ENCODE results near the gene ACTR10. TPM values are rescaled to one million over a fixed set of nuclear protein-coding genes. Genes with fewer than 3 reads are reported as not detected.

Gene ACTR10
- total RNA-seq, 4 donors from 2014 or later, result 42.6 to 88.8 (median 78.7) TPM

DNA sequence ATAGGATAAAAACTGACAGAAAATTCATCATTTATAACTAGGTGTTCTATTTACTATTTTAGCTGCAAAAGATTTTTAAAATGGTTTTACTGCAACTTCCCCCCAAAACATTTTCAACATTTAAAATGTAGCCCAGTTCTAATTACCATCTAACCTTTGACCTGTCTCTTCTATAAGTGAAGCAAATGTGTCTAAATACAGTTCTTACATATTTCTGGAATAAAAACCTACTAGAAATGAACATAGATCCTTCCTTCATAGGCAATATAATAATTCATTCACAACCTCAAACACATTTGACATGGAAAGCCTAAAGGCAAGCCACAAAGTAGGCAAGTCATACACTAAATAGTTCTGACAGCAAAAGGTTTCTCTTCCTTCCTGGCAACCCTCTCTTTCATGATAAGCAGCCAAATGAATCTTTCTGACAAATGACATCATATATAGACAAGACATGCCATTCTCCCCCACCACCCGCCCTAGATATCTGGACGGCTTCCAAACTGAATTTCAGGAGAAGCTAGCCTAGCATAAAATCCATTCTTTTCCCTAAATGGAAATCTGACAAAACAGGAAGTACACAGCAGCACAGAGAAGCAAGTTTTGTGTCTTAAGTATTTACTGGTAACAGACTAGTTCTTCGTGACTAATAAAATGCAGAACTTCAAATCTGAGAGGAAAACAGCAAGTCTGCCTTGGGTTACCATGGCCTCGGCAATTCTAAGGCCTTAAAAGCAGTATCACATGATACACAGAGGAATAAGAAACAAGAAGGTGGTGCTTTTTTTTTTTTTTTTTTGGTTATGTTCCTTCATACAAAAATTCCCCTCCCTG is 81.2 kb downstream of the ACTR10 start:
- WGBS, 2 donors, result 4 to 5% methylated on average over 4 of the region's 4 CpGs
- no peaks in the 10 kb centered on the region for H3K27me3 ChIP-seq
- peak overlapping the region in 1 of 4 donors; percentile 6 for H3K4me3 ChIP-seq
- H3K4me1 ChIP-seq, result peaks cover 2 to 48% (median 23%) of the 10 kb centered on the region in 4 donors
- no peaks in the 10 kb centered on the region for H3K9me3 ChIP-seq
- DNase-seq (ENCODE audit: low spot score in 2 of 2), result peak in 1 of 2 donors; percentile 46
- H3K27ac ChIP-seq, result peak overlapping the region; percentile 54 to 89 (median 79)
- peaks cover 0 to 57% (median 6%) of the 10 kb centered on the region in 3 donors for H3K36me3 ChIP-seq
- TF ChIP-seq POLR2A (IDR thresholded peaks at IDR 0.05) (no peak), EP300 (IDR thresholded peaks at IDR 0.05) (peak in 1 of 2 donors; percentile 62)

DNA sequence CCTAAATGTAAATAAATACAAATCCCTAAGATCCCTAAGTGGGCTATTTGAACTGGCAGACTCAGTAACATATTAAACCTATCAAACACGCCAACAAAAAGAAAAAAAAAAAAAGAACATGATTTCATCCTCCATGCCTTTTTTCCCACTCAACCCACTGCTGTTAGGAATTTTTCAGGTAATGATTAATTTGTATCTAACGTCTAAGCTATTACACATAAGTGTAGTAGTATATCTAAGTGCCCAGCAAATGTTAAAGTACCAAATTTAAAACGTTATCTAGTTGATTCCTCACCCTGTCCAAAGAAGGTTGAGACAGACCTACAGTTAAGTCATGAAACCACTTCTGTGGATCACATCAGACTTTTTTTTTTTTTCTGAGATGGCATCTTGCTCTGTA is 82.0 kb downstream of the ACTR10 start:
- TF ChIP-seq, protein P1, sequence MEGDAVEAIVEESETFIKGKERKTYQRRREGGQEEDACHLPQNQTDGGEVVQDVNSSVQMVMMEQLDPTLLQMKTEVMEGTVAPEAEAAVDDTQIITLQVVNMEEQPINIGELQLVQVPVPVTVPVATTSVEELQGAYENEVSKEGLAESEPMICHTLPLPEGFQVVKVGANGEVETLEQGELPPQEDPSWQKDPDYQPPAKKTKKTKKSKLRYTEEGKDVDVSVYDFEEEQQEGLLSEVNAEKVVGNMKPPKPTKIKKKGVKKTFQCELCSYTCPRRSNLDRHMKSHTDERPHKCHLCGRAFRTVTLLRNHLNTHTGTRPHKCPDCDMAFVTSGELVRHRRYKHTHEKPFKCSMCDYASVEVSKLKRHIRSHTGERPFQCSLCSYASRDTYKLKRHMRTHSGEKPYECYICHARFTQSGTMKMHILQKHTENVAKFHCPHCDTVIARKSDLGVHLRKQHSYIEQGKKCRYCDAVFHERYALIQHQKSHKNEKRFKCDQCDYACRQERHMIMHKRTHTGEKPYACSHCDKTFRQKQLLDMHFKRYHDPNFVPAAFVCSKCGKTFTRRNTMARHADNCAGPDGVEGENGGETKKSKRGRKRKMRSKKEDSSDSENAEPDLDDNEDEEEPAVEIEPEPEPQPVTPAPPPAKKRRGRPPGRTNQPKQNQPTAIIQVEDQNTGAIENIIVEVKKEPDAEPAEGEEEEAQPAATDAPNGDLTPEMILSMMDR (IDR thresholded peaks at IDR 0.05), result no peak
- TF ChIP-seq POLR2A (IDR thresholded peaks at IDR 0.05) (no peak), EP300 (IDR thresholded peaks at IDR 0.05) (no peak)
- Histone ChIP-seq H3K27me3 (no peaks in the 10 kb centered on the region), H3K4me3 (peak overlapping the region in 1 of 4 donors; percentile 6), H3K27ac (peak overlapping the region; percentile 54 to 89 (median 79)), H3K36me3 (peaks cover 0 to 64% (median 6%) of the 10 kb centered on the region in 3 donors), H3K4me1 (peaks cover 3 to 51% (median 23%) of the 10 kb centered on the region in 4 donors), H3K9me3 (no peaks in the 10 kb centered on the region)
- WGBS, 2 donors, result 55 to 57% methylated on average over 3 of the region's 3 CpGs
- DNase-seq (ENCODE audit: low spot score in 2 of 2), result no peak

DNA sequence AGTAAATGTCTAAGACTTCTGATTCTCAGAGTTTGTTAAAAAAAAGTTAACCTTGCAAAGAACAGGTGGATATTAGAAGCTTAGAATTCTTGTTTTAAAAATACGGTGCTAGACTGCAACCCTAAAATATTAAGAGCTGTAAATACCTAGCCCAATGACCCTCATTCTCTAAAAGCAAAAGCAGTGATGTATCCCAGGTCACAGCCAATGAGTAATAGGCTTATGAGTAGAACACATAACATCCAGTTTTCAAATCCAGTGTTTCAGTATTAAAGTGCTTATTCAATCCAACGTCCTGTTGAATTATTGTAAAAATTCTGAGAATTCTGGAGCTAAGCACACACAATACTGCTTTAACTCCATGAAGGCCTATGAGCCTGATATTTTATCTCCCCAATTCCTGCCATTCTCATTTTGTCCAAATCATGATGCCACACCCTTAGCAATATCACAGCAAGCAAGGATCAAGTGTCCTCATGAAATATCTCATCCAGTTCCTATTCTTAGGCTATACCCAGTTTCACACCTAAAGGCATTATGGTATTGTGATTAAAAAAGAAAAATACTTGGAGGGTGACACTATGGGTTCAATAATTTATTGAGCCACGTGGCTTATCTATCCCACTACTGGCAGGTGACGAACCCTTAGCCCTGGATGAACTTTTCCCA is 83.1 kb downstream of the ACTR10 start:
- Histone ChIP-seq H3K4me3 (no peak overlapping the region), H3K9me3 (no peaks in the 10 kb centered on the region), H3K36me3 (peaks cover 0 to 63% (median 6%) of the 10 kb centered on the region in 3 donors), H3K27me3 (no peaks in the 10 kb centered on the region), H3K27ac (peak overlapping the region in 3 of 4 donors; percentile 76 to 89 (median 82)), H3K4me1 (peaks cover 6 to 62% (median 23%) of the 10 kb centered on the region in 4 donors)
- DNase-seq (ENCODE audit: low spot score in 2 of 2), result no peak
- TF ChIP-seq POLR2A (IDR thresholded peaks at IDR 0.05) (no peak), EP300 (IDR thresholded peaks at IDR 0.05) (no peak)
- TF ChIP-seq, protein P1 (IDR thresholded peaks at IDR 0.05), result no peak
- 66% methylated on average over 4 of the region's 4 CpGs for WGBS, 2 donors

DNA sequence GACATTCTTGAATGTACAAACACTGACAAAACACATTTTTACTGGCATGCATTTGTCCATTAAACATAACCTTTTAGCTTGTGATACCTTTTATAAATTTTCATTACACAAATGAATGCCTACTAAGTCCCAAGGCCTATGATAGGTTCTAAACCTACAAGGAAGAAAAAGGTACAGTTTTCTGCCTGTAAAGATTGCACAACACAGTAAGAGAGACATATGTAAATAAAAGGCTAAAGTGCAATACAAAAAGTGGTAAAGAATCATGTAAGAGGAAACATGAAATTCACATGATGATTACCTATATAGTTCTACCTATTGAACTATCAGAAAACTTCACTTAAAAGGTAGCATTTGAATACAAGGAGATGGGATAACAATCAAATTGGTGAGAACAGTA is 83.8 kb downstream of the ACTR10 start:
- DNase-seq (ENCODE audit: low spot score in 2 of 2), result no peak
- Histone ChIP-seq H3K27ac (peak overlapping the region in 1 of 4 donors; percentile 45), H3K27me3 (no peaks in the 10 kb centered on the region), H3K4me1 (peaks cover 6 to 68% (median 26%) of the 10 kb centered on the region in 4 donors), H3K4me3 (no peak overlapping the region), H3K36me3 (peaks cover 0 to 64% (median 6%) of the 10 kb centered on the region in 3 donors), H3K9me3 (no peaks in the 10 kb centered on the region)
- no peak for TF ChIP-seq POLR2A (IDR thresholded peaks at IDR 0.05)
- TF ChIP-seq, protein P1 (IDR thresholded peaks at IDR 0.05), result no peak
- no peak for TF ChIP-seq EP300 (IDR thresholded peaks at IDR 0.05)

DNA sequence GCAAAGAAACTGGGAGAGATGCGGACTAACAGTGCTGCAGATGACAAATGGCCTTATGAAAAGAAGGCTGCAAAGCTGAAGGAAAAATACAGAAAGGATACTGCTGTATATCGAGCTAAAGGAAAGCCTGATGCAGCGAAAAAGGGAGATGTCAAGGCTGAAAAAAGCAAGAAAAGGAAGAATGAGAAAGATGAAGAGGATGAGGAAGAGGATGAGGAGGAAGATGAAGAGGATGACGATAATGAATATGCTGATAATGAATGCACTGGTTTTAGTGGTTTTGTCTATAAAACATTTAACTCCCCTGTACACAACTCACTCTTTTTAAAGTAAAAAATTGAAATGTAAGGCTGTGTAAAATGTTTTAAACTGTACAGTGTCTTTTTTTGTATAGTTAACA is 85.2 kb downstream of the ACTR10 start:
- H3K4me1 ChIP-seq, result peaks cover 6 to 78% (median 29%) of the 10 kb centered on the region in 4 donors
- H3K9me3 ChIP-seq, result no peaks in the 10 kb centered on the region
- TF ChIP-seq, protein P1 (IDR thresholded peaks at IDR 0.05), result no peak
- TF ChIP-seq POLR2A (IDR thresholded peaks at IDR 0.05), result no peak
- no peaks in the 10 kb centered on the region for H3K27me3 ChIP-seq
- H3K36me3 ChIP-seq, result peaks cover 0 to 66% (median 6%) of the 10 kb centered on the region in 3 donors
- no peak for DNase-seq (ENCODE audit: low spot score in 2 of 2)
- WGBS, 2 donors, result 93 to 94% methylated on average over 4 of the region's 4 CpGs
- H3K4me3 ChIP-seq, result no peak overlapping the region
- no peak overlapping the region for H3K27ac ChIP-seq

Small RNA genes lying within 50 kb of the gene (small RNA-seq; reads per million reads assigned to genes)
- gene RN7SL598P, result not detected

Other genes with a start within 250 kb of the ACTR10 start
- 1 to 10 TPM; 3.6 to 9.0 (median 5.6) TPM for gene ARMH4, start 47.9 kb upstream of the ACTR10 start, total RNA-seq
- 10 to 100 TPM; 82.8 to 99.0 (median 87.0) TPM for gene PSMA3, start 44.7 kb downstream of the ACTR10 start, total RNA-seq
- 10 to 100 TPM; 20.4 to 45.7 (median 31.3) TPM for gene ARID4A, start 98.4 kb downstream of the ACTR10 start, total RNA-seq
- gene TOMM20L, start 195.8 kb downstream of the ACTR10 start, total RNA-seq, result 1 to 10 TPM in 1 of 4 donors, not detected in 3; 2.2 TPM
- 10 to 100 TPM; 25.1 to 85.4 (median 42.0) TPM for gene TIMM9, start 227.4 kb downstream of the ACTR10 start, total RNA-seq
- gene KIAA0586, start 227.6 kb downstream of the ACTR10 start, total RNA-seq, result 10 to 100 TPM; 17.1 to 27.3 (median 17.5) TPM